Osteocyte (in vitro differentiated cells): Measurements from ENCODE around the gene MS4A18. TPM values are rescaled to one million over a fixed set of nuclear protein-coding genes. Genes with fewer than 3 reads are reported as not detected.
"Not testable (repeated sequence)": the region's sequence is repeated elsewhere in the genome, so short reads cannot be mapped to it uniquely, and the experiment has no call there.

Source experiments
- DNase-seq: peaks from one replicate; pipeline ENCODE4 v3.0.0; 2021; ENCODE audit warnings: mixed read lengths; ENCODE audit not compliant: unreplicated experiment; ENCODE audit errors: extremely low spot score
- H3K27ac Mint-ChIP-seq: one replicate; pipeline ENCODE4 v1.8.0; 2021; ENCODE audit warnings: mild to moderate bottlenecking, mixed read lengths; ENCODE audit not compliant: unreplicated experiment
- H3K27me3 Mint-ChIP-seq: one replicate; pipeline ENCODE4 v1.8.0; 2021; ENCODE audit warnings: mixed read lengths; ENCODE audit not compliant: unreplicated experiment
- H3K36me3 Mint-ChIP-seq: one replicate; pipeline ENCODE4 v1.8.0; 2021; ENCODE audit warnings: mixed read lengths; ENCODE audit not compliant: unreplicated experiment
- H3K4me1 Mint-ChIP-seq: one replicate; pipeline ENCODE4 v1.8.0; 2021; ENCODE audit warnings: mixed read lengths; ENCODE audit not compliant: unreplicated experiment
- H3K4me3 Mint-ChIP-seq: one replicate; pipeline ENCODE4 v1.8.0; 2021; ENCODE audit warnings: mild to moderate bottlenecking, moderate library complexity, mixed read lengths; ENCODE audit not compliant: unreplicated experiment
- H3K9me3 Mint-ChIP-seq: one replicate; pipeline ENCODE4 v1.8.0; 2021; ENCODE audit warnings: mixed read lengths; ENCODE audit not compliant: unreplicated experiment
- long read RNA-seq: library from polyadenylated mRNA; unstranded; transcript quantifications from one replicate; pipeline ENCODE4 v2.0.0, GENCODE V29; 2021
- total RNA-seq: library from RNA; stranded (reverse); gene quantifications from 2 replicates; pipeline ENCODE4 v1.2.1, GENCODE V29; 2021
- TF ChIP-seq, protein P1 (sequence below): fragments of 200-600 bp; sonication (generic); IDR thresholded peaks from 2 replicates; pipeline ENCODE4 v1.5.0; 2021; ENCODE audit warnings: antibody characterized with exemption, mild to moderate bottlenecking, moderate library complexity

Gene MS4A18
- total RNA-seq, result not detected in 2 replicates
- long read RNA-seq, result 0 reads

DNA sequence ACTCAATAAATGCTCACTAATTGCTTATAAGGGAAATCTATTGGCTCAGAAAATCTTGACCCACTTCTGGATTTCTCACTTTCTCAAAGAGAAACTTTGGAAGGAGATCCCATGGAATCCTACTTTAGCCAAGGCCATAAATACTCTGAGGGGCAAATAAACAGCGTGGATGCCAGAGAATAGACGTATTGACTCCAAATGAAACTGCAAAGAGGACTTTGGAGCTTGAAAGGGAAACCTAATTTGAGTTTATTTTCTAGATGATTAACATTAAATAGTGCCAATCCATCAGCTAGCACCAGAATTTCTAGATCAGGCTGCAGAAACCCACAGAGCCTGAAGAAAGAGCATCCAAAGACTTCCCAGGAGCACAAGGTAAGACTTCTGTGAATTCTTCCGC is at the start of gene MS4A18:
TSS of gene MS4A18 (plus strand) at position 301 of the 400 bp plus-strand sequence.
- no peak within 1 kb of the TSS for H3K4me3 Mint-ChIP-seq
- H3K27ac Mint-ChIP-seq, result no peak within 1 kb of the TSS
- TF ChIP-seq, protein P1, sequence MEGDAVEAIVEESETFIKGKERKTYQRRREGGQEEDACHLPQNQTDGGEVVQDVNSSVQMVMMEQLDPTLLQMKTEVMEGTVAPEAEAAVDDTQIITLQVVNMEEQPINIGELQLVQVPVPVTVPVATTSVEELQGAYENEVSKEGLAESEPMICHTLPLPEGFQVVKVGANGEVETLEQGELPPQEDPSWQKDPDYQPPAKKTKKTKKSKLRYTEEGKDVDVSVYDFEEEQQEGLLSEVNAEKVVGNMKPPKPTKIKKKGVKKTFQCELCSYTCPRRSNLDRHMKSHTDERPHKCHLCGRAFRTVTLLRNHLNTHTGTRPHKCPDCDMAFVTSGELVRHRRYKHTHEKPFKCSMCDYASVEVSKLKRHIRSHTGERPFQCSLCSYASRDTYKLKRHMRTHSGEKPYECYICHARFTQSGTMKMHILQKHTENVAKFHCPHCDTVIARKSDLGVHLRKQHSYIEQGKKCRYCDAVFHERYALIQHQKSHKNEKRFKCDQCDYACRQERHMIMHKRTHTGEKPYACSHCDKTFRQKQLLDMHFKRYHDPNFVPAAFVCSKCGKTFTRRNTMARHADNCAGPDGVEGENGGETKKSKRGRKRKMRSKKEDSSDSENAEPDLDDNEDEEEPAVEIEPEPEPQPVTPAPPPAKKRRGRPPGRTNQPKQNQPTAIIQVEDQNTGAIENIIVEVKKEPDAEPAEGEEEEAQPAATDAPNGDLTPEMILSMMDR, result no peak
- H3K36me3 Mint-ChIP-seq, result no peaks in the 10 kb centered on the region
- no peaks in the 10 kb centered on the region for H3K9me3 Mint-ChIP-seq
- no peaks in the 10 kb centered on the region for H3K4me1 Mint-ChIP-seq
- H3K27me3 Mint-ChIP-seq, result peaks cover 16% of the 10 kb centered on the region
- DNase-seq, result no peak

DNA sequence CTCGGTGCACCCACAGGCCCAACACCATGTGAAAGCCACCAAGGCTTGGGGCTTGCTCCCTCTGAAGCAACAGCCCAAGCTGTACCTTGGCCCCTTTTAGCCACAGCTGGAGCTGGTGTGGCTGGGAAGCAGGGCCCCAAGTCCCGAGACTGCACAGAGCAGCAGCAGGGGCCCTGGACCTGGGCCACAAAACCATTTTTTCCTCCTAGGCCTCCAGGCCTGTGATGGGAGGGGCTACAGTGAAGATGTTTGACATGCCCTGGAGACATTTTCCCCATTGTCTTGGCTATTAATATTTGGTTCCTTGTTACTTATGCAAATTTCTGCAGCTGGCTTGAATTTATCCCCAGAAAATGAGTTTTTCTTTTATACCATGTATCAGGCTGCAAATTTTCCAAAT is 46.3 kb upstream of the MS4A18 start:
- not testable (repeated sequence) for H3K4me1 Mint-ChIP-seq, H3K4me3 Mint-ChIP-seq, H3K27ac Mint-ChIP-seq, DNase-seq, H3K36me3 Mint-ChIP-seq, H3K27me3 Mint-ChIP-seq
- peaks cover 22% of the 10 kb centered on the region for H3K9me3 Mint-ChIP-seq

DNA sequence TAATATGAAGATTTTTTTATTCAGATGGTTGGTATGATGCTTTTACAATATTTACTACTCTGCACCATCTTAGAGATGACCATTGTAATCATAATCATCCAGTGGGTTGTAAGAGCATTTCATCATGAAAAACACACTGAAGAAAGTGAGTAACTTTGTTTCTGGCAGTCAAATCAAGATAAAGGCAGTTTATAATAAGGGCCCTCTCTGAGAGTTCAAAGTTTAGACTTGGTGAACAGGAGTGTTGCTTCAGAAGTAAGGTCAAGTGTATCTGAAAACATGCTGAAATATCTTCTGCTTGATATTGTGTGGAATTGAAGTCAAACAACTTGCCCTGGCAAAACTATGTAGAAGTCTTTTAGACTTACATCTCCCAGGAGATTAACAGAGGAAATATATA is 44.6 kb upstream of the MS4A18 start:
- no peak for DNase-seq
- TF ChIP-seq, protein P1, result no peak
- H3K4me1 Mint-ChIP-seq, result no peaks in the 10 kb centered on the region

DNA sequence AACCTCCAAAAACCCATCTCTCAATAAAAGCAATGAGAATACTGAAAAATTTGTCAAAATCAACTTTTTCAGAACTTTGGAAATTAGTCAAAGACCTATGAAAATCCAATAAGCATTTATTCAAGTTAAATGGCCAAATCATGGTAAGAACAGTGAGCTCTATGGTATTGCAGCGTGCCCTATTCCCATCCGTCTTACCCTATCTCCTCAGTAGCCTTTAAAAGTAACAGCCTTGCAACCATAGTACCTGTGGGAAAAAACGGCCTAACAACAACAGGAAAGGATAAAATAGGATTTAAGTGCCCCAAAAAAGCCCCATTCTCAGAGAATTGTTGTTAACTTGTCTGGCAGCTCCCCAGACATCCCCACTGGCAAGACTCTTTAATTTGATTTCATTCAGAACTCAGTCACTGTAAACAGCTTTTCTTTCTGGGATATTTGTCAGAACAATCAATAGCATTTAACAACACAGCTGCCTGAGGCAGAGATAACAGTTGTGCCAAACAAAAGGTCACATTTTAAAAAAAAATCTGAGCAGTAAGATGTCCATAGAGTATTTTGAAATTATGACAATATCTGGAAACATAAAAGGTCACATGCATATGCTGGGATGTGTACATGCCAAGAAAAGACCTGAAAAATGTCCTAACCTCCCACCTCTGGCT is 43.9 kb upstream of the MS4A18 start:
- Mint-ChIP-seq H3K36me3 (no peaks in the 10 kb centered on the region), H3K27ac (no peak overlapping the region), H3K27me3 (peaks cover 6% of the 10 kb centered on the region), H3K4me3 (no peak overlapping the region), H3K9me3 (peaks cover 22% of the 10 kb centered on the region), H3K4me1 (no peaks in the 10 kb centered on the region)
- TF ChIP-seq, protein P1, result no peak
- DNase-seq, result no peak

More for the DNA sequence above, 44.6 kb upstream of the MS4A18 start:
- Mint-ChIP-seq H3K4me3 (no peak overlapping the region), H3K27me3 (peaks cover 6% of the 10 kb centered on the region), H3K36me3 (no peaks in the 10 kb centered on the region), H3K9me3 (peaks cover 22% of the 10 kb centered on the region), H3K27ac (no peak overlapping the region)

DNA sequence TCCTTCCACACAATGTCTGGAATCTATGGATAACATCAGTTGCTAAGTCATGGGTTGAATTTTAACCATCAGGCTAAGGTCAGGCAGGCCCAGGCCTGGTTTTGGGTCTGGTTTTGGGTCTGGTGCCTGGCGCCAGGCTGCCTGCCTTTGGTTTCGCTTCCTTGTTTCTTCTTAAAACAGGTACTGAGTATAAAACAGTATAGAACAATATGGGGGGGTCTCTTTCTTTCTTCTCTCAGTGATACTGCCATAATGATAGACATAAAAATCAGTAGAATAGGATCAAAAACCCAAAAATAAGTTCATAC is 40.0 kb upstream of the MS4A18 start:
- H3K27me3 Mint-ChIP-seq, result peaks cover 11% of the 10 kb centered on the region
- DNase-seq, H3K4me3 Mint-ChIP-seq, H3K9me3 Mint-ChIP-seq, H3K27ac Mint-ChIP-seq, H3K36me3 Mint-ChIP-seq, H3K4me1 Mint-ChIP-seq: not testable (repeated sequence)

DNA sequence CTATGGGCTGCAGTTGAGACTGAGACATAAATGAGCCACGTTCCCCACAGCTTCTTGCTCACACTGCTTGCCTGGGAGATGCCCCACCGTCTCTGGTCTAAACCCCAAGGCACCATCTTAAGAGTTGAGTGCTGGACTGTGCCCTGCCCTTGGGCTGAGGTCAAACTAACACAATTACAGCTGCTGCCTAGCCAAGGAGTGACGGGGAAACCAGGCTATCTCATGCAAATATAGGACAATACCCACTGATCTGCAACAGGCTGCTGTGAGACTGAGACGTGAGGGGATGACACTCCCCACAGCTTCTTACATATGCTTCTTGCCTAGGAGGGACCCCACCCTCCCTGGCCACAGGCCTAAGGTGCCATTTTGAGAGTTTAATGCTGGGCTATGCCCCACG is 32.9 kb upstream of the MS4A18 start:
- Mint-ChIP-seq H3K4me3 (no peak overlapping the region), H3K27ac (no peak overlapping the region), H3K4me1 (no peaks in the 10 kb centered on the region), H3K27me3 (peaks cover 4% of the 10 kb centered on the region), H3K9me3 (no peaks in the 10 kb centered on the region), H3K36me3 (no peaks in the 10 kb centered on the region)
- DNase-seq, result no peak
- TF ChIP-seq, protein P1, result no peak
